Measurements from ENCODE around the gene GDPD4.

GDPD4 gene

DNA sequence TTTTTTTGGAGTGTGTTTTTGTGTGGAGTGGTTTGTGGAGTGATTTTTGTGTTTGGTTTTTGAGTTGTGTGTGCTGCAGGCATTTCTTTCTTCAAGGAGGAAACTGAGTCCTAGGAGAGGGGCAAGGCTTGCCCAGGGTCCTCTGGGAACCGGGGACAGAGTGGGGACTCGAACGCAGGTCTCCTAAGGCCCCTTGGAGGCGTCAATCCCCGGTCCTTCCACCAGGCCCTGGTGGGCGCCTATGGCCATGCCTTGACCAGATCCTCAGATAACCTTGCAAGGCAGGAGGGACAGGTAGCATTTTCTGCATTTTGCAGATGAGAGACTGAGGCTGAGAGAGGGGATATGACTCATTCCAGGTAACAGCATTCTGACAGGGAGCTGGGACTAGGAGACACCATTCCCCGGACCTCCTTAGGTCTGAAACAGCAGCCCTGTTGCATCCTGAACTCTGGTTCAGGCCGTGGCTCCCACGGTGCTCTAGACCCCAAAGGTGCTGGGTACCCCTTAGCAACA is 134.3 kb downstream of the GDPD4 start:
- ATAC-seq (replicated peaks) (no peak), DNase-seq (no peak)
- no peak overlapping the region for H3K27ac Mint-ChIP-seq
- H3K27me3 Mint-ChIP-seq = peaks cover 0 to 7% of the 10 kb centered on the region in 2 donors
- no peak overlapping the region for H3K4me3 Mint-ChIP-seq
- H3K4me1 Mint-ChIP-seq = no peaks in the 10 kb centered on the region
- no peaks in the 10 kb centered on the region for H3K9me3 Mint-ChIP-seq
- H3K36me3 Mint-ChIP-seq = no peaks in the 10 kb centered on the region

Data from stimulated activated naive B cell treated with anti-CD40 and anti-IgM and Interleukin-4, amounts not matched to agents 10 μg/mL and 1 μg/mL and 100 μg/mL, for 72 hours (primary cell).